ENCODE data around the gene ESRRA. TPM values are rescaled to one million over a fixed set of nuclear protein-coding genes. Genes with fewer than 3 reads are reported as not detected.
A peak's percentile ranks its signal among the peaks of the same experiment; 100 is the strongest.

Gene ESRRA
- total RNA-seq = 10 to 100 TPM; 47.1 to 51.3 (median 50.0) TPM
- total RNA-seq (2013) = 21.9 TPM

DNA sequence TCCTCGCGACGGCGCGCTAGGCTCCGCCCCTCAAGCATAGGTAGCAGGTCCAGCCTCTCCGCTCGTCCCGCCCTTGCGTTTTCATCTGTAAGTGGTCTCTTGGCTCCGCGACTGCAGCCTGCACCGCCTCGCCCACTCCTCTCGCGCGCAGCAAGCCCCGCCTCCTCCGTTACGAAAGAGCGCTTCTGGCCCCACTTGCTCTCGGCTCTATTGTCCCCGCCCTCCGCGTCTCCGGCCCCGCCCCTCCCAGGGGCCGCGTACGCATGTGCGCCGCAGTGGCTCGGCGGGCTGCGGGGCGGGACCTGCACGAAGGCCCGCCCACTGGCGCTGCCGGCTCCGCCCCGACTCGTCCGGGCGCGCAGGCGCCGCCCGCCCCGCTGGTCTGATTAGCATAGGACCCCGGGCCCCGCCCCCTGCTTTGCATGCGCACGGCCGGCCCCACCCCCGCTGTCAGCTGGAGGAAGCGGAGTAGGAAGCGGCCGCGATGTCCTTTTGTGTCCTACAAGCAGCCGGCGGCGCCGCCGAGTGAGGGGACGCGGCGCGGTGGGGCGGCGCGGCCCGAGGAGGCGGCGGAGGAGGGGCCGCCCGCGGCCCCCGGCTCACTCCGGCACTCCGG is at the start of gene ESRRA:
TSS of gene ESRRA (plus strand) at position 450 of the 616 bp plus-strand sequence. CDS start 1,656 bp downstream, outside the sequence.
- no peaks in the 10 kb centered on the region for H3K36me3 Mint-ChIP-seq
- peaks cover 47% of the 10 kb centered on the region for H3K4me1 ChIP-seq (ENCODE audit: control insufficient read depth, insufficient read depth, low read length)

GRCh38 chr11:64256300-64256699 is 49.0 kb upstream of the ESRRA start:
- H3K27me3 Mint-ChIP-seq (ENCODE audit: low read depth in 2 of 2) = no peaks in the 10 kb centered on the region
- 93% methylated on average over 15 of the region's 15 CpGs for WGBS (ENCODE audit: insufficient coverage)
- ATAC-seq (no peak), DNase-seq (no peak)
- Histone ChIP-seq H3K9me3 (ENCODE audit: control insufficient read depth, insufficient read depth, low read length) (no peaks in the 10 kb centered on the region), H3K4me1 (ENCODE audit: control insufficient read depth, insufficient read depth, low read length) (peaks cover 17% of the 10 kb centered on the region), H3K36me3 (ENCODE audit: control insufficient read depth, insufficient read depth, low read length) (peaks cover 6% of the 10 kb centered on the region), H3K27me3 (ENCODE audit: control insufficient read depth, insufficient read depth, low read length) (no peaks in the 10 kb centered on the region), H3K27ac (ENCODE audit: low read length) (no peak overlapping the region), H3K4me3 (ENCODE audit: low read length) (no peak overlapping the region)
- no peak overlapping the region for H3K4me3 Mint-ChIP-seq
- H3K27ac Mint-ChIP-seq = no peak overlapping the region
- no peaks in the 10 kb centered on the region for H3K9me3 Mint-ChIP-seq
- intact Hi-C loops (cut with micrococcal nuclease) = no loop called here
- H3K36me3 Mint-ChIP-seq = no peaks in the 10 kb centered on the region
- TF ChIP-seq, protein P1, sequence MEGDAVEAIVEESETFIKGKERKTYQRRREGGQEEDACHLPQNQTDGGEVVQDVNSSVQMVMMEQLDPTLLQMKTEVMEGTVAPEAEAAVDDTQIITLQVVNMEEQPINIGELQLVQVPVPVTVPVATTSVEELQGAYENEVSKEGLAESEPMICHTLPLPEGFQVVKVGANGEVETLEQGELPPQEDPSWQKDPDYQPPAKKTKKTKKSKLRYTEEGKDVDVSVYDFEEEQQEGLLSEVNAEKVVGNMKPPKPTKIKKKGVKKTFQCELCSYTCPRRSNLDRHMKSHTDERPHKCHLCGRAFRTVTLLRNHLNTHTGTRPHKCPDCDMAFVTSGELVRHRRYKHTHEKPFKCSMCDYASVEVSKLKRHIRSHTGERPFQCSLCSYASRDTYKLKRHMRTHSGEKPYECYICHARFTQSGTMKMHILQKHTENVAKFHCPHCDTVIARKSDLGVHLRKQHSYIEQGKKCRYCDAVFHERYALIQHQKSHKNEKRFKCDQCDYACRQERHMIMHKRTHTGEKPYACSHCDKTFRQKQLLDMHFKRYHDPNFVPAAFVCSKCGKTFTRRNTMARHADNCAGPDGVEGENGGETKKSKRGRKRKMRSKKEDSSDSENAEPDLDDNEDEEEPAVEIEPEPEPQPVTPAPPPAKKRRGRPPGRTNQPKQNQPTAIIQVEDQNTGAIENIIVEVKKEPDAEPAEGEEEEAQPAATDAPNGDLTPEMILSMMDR (IDR thresholded peaks at IDR 0.05) = no peak
- H3K4me1 Mint-ChIP-seq = peaks cover 0 to 19% of the 10 kb centered on the region in 2 donors

More for the DNA sequence above, at the start of gene ESRRA:
- Mint-ChIP-seq H3K9me3 (no peaks in the 10 kb centered on the region), H3K4me1 (peaks cover 21 to 32% of the 10 kb centered on the region in 2 donors), H3K27ac (peak within 1 kb of the TSS; percentile 91 to 97), H3K4me3 (peak within 1 kb of the TSS; percentile 96), H3K27me3 (ENCODE audit: low read depth in 2 of 2) (peaks cover 6 to 12% of the 10 kb centered on the region in 2 donors)
- peak; percentile 74 to 89 (median 74) for ATAC-seq
- Histone ChIP-seq H3K27me3 (ENCODE audit: control insufficient read depth, insufficient read depth, low read length) (peaks cover 13% of the 10 kb centered on the region), H3K36me3 (ENCODE audit: control insufficient read depth, insufficient read depth, low read length) (no peaks in the 10 kb centered on the region), H3K4me3 (ENCODE audit: low read length) (peak within 1 kb of the TSS; percentile 70), H3K27ac (ENCODE audit: low read length) (peak within 1 kb of the TSS; percentile 88), H3K9me3 (ENCODE audit: control insufficient read depth, insufficient read depth, low read length) (no peaks in the 10 kb centered on the region)
- WGBS (ENCODE audit: insufficient coverage) = under 1% methylated on average over 81 of the region's 81 CpGs
- intact Hi-C loops (cut with micrococcal nuclease) = loop anchor here (1.0 to 5.0 kb wide), 5 partner anchors 12 to 64 kb away; partner anchors contain the start of genes CCDC88B, FKBP2, RPS6KA4 and TRMT112
- TF ChIP-seq, protein P1 (IDR thresholded peaks at IDR 0.05) = no peak
- DNase-seq = peak; percentile 99

DNA sequence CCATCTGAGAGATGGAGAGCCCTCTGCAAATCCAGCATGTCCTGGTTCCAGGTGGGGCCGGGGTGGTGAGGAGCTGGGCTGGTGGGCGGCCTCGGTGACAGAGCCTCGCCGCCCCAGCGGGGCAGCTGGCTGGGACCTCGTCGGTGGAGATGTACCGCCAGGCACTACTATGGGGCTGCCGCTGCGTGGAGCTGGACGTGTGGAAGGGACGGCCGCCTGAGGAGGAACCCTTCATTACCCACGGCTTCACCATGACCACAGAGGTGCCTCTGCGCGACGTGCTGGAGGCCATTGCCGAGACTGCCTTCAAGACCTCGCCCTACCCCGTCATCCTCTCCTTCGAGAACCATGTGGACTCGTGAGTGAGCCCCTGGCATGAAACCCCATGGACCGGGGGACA is 47.0 kb upstream of the ESRRA start:
- Mint-ChIP-seq H3K36me3 (no peaks in the 10 kb centered on the region), H3K4me1 (peaks cover 0 to 9% of the 10 kb centered on the region in 2 donors), H3K4me3 (no peak overlapping the region), H3K9me3 (no peaks in the 10 kb centered on the region), H3K27ac (no peak overlapping the region), H3K27me3 (ENCODE audit: low read depth in 2 of 2) (no peaks in the 10 kb centered on the region)
- intact Hi-C loops (cut with micrococcal nuclease) = no loop called here
- Histone ChIP-seq H3K4me1 (ENCODE audit: control insufficient read depth, insufficient read depth, low read length) (no peaks in the 10 kb centered on the region), H3K27me3 (ENCODE audit: control insufficient read depth, insufficient read depth, low read length) (no peaks in the 10 kb centered on the region), H3K27ac (ENCODE audit: low read length) (no peak overlapping the region), H3K4me3 (ENCODE audit: low read length) (no peak overlapping the region), H3K9me3 (ENCODE audit: control insufficient read depth, insufficient read depth, low read length) (no peaks in the 10 kb centered on the region), H3K36me3 (ENCODE audit: control insufficient read depth, insufficient read depth, low read length) (peaks cover 6% of the 10 kb centered on the region)
- 94% methylated on average over 24 of the region's 24 CpGs for WGBS (ENCODE audit: insufficient coverage)
- DNase-seq (no peak), ATAC-seq (no peak)
- TF ChIP-seq, protein P1 (IDR thresholded peaks at IDR 0.05) = no peak
